Activated CD8-positive, alpha-beta memory T cell treated with anti-CD3 and anti-CD28 coated beads, Interleukin-2, amount 50 U/mL, for 24 hours (primary cell): ENCODE data around the gene TFPT.
A peak's percentile ranks its signal among the peaks of the same experiment; 100 is the strongest.

Experiments
- DNase-seq: peaks from one replicate; pipeline ENCODE4 v3.0.0-alpha.2; 2020; ENCODE audit errors: extremely low read depth

The TFPT gene

DNA sequence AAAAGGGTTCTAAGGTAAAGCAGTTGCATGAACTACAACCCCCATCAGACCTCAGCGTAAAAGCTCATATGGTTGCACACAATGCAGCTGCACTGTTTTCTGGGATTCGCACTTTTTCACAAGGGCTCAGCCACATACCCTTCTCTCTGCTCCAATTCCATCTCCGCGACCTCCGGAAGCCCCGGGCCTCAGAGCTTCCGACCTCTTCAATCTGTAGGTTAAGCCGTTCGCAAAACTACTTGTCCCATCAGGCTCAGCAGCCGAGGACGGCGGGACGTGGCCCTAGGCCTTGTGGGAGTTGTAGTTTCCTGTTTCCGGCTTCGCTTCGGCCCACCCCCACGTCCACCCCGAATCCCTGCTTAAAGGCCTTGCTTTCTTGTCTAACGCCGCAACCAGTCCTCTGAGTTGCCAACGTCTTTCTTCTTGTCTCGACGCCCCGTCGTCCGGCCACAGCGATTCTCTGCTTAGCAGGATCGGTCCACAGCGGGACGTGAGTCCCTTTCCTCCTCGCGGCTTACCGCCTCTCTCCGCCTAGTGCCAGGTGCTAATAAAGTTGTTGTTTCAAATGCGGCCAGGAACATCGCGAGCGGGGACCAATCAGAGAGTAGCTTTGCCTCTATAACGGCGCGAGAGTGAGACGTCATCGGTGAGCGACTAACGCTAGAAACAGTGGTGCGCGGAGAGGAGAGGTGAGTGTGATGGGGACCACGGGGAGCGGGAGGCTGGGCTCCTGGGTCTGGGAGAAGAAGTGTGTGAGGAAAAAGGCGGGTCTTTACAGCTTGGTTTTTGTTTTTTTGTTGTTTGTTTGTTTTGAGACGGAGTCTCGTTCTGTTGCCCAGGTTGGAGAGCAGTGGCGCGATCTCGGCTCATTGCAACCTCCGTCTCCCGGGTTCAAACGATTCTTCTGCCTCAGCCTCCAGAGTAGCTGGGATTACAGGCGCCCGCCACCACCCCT lies at the start of gene TFPT, which contains the start of gene PRPF31:
Gene TFPT, minus strand, starts transcription at position 549 of the 955 bp plus-strand sequence. Its CDS starts 388 bp downstream, at position 161.
Gene PRPF31, plus strand, starts transcription at position 646 of the 955 bp plus-strand sequence. CDS start 2,525 bp downstream, outside the sequence.
- peak; percentile 96 for DNase-seq

DNA sequence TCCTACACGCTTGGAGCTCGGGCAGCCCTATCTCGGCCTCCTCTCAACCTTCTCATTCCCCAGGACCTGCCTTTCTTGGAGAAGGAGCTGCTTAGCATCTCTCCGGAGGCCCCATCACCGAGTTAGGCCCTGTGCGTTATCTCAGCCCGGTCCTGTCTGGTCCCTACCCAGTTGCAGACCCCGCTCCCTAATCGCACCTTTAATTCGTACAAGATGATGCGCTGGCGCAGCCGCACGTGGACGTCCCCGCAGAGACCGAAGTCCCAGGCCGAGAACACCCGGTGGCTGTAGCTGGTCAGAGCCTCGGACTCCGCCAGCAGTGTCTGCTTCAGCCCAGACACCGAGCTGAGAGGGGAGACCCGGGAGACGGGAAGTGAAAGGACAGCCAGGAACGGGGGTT lies 49.8 kb upstream of the TFPT start:
- DNase-seq = no peak

GRCh38 chr19:54164369-54165068 lies 49.1 kb upstream of the TFPT start:
- peak; percentile 28 for DNase-seq

- DNase-seq = no peak
These were observed 47.4 kb upstream of the TFPT start for GRCh38 chr19:54162884-54163283.

GRCh38 chr19:54162241-54162805 lies 46.9 kb upstream of the TFPT start:
- peak; percentile 58 for DNase-seq

DNA sequence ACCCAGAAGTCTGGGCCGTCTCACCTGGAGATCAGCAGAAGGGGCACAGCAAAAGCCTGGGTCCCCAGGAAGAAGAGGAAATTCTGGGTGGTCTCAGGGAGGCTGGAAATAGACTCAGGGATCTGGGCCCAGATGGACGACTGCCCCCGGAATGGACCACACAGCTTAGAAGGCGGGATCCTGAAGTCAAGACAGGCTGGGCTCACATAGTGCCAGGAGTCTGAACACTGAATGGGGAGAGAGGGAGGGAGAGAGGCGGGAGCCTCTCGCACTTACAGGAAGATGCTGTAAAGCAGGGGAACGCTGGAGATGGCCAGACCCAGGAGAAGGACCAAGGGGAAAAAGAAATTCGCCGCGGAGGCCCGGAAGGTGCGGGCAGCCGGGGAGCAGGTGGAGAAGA lies 45.4 kb upstream of the TFPT start:
- DNase-seq = no peak

DNA sequence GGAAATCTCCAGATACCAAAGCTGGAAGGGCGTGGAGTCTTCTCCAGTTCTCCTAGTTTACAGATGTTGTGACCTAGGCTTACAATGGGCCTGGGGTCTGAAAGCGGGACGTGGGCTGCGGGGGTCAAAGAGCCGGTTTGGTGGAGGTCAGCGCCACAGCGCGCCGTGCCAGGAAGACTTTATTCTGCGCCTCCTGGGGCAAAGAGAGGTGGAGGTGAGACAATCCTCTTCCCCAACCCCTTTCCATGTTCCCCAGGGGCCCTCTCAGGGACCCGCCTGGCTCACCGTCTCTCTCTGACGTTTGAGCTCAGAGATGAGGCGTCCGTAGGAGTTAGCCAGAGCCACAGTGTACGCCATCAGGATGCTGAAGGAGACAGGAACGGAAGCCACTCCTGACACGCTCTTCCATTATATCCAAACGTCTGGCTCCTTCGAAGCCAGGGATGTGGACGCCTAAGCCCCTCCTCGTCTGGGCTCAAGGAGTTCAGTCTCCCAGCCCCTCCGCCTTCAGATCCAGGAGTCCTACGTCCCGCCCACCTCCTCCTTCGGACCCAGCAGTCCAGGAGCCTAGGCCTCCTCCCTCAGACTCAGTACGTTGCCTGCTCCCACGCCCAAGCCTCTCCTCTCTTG lies 44.8 kb upstream of the TFPT start:
- no peak for DNase-seq

- peak; percentile 98 for DNase-seq
These were observed 44.1 kb upstream of the TFPT start, which contains the start of gene LENG1 for GRCh38 chr19:54159352-54160181. Gene LENG1, minus strand, starts transcription at chr19:54159721. Its CDS starts 26 bp downstream, at chr19:54159695.

- no peak for DNase-seq
These were observed 43.4 kb upstream of the TFPT start for GRCh38 chr19:54158812-54159351.

DNA sequence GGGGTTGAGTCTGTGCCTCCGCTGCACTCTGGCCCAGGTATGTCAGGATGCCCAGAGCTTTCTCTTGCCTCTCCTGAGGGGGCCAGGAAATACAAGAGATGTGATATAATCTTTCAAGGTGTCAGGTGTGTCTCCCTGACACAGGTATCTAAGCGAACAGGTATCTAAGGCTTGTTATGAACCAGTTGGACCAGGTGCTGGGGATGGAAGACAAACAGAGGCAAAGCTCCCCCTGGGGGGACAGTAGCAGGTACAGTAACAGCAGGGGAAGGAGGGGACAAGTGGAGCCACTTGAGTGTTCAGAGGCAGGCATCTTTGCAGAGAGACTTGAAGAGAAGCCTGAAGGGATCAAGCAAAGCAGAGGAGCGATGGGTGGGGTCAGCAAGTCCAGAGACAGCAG lies 41.5 kb upstream of the TFPT start:
- no peak for DNase-seq

- no peak for DNase-seq
These were observed 41.0 kb upstream of the TFPT start for GRCh38 chr19:54156490-54156889.

- DNase-seq = no peak
These were observed 40.2 kb upstream of the TFPT start for GRCh38 chr19:54155694-54156093.

- DNase-seq = no peak
These were observed 39.3 kb upstream of the TFPT start for GRCh38 chr19:54154603-54155345.

DNA sequence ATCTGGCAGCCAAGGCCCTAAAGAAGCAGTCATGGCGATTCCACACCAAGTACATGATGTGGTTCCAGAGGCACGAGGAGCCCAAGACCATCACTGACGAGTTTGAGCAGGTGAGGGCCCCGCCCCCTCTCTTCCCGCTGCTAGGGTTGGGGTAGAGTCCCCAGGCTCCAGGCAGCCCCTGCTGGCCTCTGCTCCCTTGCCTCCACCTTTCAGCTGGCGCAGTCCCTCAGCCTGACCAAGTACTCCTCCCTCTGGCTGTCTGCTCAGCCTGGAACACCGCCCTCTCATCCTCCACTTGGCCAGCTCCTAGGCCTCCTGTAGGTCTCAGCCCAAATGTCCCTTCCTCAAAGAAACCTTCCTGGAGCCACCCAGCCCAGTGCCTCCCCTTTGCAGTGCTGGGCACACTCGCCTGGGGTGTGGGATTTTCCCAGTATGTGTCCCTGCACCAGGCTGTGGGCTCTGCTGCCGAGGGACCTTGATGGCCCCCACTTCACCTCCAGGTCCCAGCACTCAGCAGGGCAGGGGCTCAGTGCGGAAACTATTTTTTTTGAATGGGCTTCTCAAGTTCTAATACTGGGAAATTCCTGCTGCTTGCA lies 38.4 kb upstream of the TFPT start:
- no peak for DNase-seq

DNA sequence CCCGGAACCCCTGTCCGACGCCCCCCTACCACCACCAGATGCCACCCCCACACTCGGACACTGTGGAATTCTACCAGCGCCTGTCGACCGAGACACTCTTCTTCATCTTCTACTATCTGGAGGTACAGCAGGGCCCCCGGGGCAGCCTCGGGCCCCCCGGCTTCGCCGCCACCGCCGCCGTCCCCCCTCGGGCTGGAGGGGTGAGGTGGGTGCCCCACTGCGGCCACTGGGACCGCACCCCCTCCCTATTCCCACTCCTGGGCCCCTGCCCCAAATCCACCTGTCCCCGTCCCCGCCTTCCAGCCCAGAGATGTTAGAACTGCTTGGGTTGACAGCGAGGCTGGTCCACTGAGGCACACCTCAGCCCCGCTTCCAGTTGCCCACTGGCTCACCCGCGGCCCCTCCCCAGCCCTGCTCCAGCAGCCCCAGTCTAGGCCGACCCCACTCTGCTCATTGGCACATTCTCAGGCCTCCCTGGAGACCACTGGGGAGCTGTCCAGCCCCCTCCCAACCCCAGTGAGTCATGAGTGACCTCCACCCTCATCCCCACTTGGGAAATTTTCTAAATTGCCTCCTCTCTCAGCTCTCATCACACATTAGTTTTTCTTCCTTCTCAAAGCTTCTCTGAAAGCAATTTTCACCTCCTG lies 37.5 kb upstream of the TFPT start:
- DNase-seq = no peak

GRCh38 chr19:54152267-54152666 lies 36.8 kb upstream of the TFPT start:
- DNase-seq = no peak

DNA sequence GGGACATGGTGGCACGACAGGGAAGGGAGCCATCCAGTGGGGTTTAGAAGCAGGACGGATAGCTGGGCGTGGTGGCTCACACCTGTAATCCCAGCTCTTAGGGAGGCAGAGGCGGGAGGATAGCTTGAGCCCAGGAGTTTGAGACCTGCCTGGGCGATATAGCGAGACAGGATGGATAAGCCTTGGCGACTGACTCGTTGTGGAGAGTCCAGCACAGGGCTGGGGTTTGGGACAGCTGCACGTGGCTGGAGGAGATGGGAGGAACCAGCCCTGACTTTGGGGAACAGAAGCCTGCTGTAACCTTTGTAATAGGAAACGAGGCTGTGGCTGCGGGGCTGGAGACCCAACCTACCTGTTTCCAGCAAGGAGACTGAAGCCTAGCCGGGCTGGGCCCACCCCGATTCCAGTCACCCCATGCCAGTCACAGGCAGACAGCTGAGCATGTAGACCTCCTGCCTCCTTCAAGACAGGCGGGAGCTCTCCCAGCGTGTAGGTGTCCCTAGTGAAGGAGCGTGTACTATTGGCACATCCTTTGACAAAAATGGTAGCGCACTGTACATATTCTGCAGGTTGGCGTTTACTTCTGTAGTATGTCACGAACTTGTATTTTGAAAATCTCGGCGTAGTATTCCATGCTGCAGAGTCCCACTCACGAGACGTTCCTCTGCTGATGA lies 36.0 kb upstream of the TFPT start:
- DNase-seq = no peak

- DNase-seq = no peak
These were observed 33.8 kb upstream of the TFPT start for GRCh38 chr19:54149021-54149812.
